MG63 (cell line): ENCODE measurements around the gene EEPD1. TPM values are rescaled to one million over a fixed set of nuclear protein-coding genes. Genes with fewer than 3 reads are reported as not detected.
"Not testable (repeated sequence)": the region's sequence is repeated elsewhere in the genome, so short reads cannot be mapped to it uniquely, and the experiment has no call there.

Source experiments
- DNase-seq: peaks from one replicate; pipeline ENCODE4 v3.0.0-alpha.2; 2020
- H3K27me3 ChIP-seq: fragments of 250-450 bp; sonication (Bioruptor Pico); 2 replicates; pipeline ENCODE4 v1.5.1; 2020; ENCODE audit warnings: mild to moderate bottlenecking, moderate library complexity
- H3K36me3 ChIP-seq: fragments of 250-450 bp; sonication (Bioruptor Pico); 2 replicates; pipeline ENCODE4 v1.5.1; 2020; ENCODE audit warnings: mild to moderate bottlenecking, moderate library complexity
- H3K4me3 ChIP-seq: fragments of 250-450 bp; sonication (Bioruptor Pico); 2 replicates; pipeline ENCODE4 v1.5.1; 2020; ENCODE audit warnings: mild to moderate bottlenecking, moderate library complexity
- H3K9me3 ChIP-seq: fragments of 250-450 bp; sonication (Bioruptor Pico); 2 replicates; pipeline ENCODE4 v1.5.1; 2020; ENCODE audit warnings: mild to moderate bottlenecking, moderate library complexity
- total RNA-seq: library from RNA; depleted of rRNA; stranded (reverse); fragments of >200 nt; shearing (Covaris generic); gene quantifications from 2 replicates; pipeline ENCODE4 v1.2.3, GENCODE V29; 2014; ENCODE audit warnings: low replicate concordance; rRNA removed

Gene EEPD1
- total RNA-seq, result 0.35 and 8.6 TPM in 2 replicates

DNA sequence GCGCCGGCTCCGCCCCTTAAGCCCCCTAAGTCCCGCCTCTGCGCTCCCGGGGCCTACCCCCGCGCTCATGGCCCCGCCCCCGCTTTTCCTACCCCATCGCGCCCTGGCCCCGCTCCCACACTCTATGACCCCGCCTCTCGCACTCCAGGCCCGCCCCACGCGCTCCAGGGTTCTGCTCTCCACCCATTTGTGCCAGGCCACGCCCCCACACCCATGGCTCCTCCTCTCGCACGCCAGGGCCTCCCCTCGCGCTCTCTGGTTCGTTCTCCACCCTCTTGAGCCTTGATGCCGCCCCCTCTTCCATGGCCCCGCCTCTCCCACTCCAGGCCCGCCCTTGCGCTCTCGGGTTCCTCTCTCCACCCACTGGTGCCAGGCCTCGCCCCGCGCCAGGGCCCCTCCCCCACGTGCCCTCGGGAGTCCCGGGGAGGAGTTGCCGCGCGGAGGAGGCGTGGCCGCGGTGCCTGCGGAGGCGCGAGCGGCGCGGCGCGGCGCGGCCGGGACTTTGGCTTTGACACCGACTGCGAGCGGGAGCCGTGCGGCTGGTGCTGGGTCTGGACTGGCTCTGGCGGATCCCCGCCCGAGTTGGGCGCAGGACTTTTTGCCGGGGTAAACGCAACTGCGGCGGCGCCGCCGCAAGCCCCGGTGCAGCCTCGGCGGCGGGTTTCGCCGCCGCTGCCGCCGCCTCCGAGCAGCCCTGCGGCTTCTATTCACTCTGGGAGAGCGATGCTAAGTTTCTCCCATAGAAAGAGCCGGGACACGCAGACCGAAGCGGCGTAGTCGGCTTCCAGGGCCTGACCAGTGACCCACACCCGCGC lies at the start of gene EEPD1:
Gene EEPD1, plus strand, starts transcription at position 499 of the 815 bp plus-strand sequence. CDS start 1,071 bp downstream, outside the sequence.
- DNase-seq, result peak; percentile 98
- H3K36me3 ChIP-seq, result no peaks in the 10 kb centered on the region
- no peaks in the 10 kb centered on the region for H3K9me3 ChIP-seq
- H3K27me3 ChIP-seq, result no peaks in the 10 kb centered on the region
- H3K4me3 ChIP-seq, result peak within 1 kb of the TSS; percentile 56

DNA sequence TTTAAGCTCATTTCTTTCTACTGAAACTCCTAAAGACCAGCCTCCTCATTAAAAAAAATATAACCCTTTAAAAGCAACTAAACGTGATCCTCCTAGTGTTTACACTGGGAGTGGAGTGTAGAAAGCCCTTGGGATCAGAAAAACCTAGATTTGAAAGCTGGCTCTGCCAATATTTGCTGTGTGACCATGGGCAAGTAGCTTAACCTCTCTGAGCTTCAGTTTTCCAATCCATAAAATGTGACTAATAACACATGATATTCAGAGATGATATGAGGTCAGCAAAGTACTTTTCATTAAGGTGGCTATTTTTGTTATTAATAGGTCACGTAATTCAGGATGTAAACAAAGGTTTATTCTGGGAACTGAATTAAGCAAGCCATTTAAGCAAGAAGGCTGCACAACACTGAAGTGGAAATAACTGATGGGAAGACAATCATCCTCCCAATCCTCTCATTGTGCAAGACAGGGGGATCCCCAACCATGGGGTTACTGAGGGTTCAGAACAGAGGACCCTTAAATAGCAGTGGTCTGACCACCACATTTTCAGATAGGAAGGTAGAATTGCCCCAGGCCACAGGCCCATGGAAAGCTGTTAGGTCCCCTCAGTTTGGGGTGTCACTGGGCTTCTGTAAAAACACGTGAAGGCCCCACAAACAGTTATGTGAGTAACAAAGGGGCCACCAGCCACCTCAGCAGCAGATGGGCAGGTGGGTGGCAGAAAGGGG lies 49.1 kb upstream of the EEPD1 start:
- Histone ChIP-seq H3K27me3 (no peaks in the 10 kb centered on the region), H3K9me3 (no peaks in the 10 kb centered on the region), H3K36me3 (no peaks in the 10 kb centered on the region), H3K4me3 (no peak overlapping the region)
- no peak for DNase-seq

DNA sequence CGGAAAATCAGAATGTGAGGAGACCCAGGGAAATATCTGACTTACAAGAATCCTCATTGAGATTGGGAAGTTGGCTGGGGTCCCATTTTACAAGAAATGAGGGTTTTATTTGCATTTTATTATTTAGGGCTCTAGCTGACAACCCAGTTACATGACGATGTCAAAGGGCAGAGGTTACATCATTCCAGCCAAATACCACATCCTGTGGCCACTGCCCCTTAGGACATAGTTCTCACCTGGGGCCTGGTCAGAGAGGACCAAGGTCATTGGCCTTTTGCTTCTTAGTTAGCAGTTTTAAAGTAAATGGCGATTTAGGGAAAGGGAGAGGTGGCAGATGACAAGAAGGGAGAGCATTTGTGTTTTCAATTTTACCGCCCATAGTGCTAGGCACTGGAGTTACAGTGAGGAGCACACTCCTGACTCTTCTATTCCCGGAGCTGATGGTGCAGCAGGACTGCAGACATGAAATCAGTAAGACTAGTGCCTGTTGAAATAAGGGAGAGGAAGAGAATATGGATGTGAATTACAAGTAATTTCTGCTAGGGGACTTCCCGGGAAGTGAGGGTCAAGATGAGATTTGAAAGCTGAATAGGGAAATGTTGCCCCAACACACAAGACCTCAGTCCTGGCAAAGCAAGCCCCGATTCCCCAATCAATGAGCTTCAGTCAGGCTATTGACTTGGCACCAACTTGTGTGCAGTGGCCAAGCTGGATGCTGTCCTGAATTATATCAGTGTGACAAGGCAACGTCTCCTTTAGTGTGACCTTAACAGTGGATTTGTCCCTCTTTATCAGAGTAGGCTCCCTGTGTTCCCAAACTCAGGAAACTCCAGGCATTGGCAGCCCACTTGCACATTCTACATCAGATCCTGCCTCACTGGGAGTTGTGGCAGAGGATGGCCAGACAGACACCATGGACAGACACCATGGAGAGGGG lies 45.8 kb upstream of the EEPD1 start:
- not testable (repeated sequence) for DNase-seq

DNA sequence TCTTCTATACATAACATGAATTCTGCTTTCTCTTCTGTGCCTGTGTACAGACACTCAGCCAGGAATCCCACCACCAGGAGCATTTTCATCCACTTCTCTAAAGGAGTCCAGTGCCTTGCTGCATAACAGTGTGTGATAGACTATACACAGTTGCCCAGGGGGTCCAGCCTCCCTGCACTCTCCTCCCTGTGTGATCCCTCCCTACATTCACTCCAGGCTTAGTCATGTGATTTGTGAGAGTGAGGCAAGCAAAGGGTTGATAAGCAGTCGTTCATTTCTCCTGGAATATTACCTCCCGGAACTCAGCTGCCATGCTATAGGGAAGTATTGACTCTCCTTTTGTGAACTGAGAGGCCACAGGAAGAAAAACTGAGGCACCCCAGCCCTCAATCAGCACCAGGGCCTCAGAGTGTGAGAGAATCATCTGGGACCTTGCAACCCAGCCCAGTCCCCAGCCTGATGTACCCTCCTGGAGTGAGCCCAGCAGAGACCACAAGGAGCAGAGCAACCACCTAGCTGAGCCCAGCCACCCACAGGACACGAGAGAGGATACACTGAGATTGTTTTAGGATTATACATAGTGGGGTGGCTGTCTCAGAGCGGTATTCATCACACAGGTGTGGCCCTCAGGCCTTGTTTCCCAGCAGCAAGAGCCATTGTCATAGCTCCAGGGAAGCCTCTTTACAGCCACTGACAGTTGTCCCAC lies 45.0 kb upstream of the EEPD1 start:
- Histone ChIP-seq H3K27me3 (no peaks in the 10 kb centered on the region), H3K4me3 (no peak overlapping the region), H3K36me3 (no peaks in the 10 kb centered on the region), H3K9me3 (no peaks in the 10 kb centered on the region)
- no peak for DNase-seq

More for the DNA sequence above, 45.8 kb upstream of the EEPD1 start:
- H3K9me3 ChIP-seq, H3K36me3 ChIP-seq, H3K4me3 ChIP-seq, H3K27me3 ChIP-seq: not testable (repeated sequence)

GRCh38 chr7:36109013-36109627 lies 43.9 kb upstream of the EEPD1 start:
- Histone ChIP-seq H3K9me3 (no peaks in the 10 kb centered on the region), H3K36me3 (no peaks in the 10 kb centered on the region), H3K4me3 (no peak overlapping the region), H3K27me3 (no peaks in the 10 kb centered on the region)
- no peak for DNase-seq

DNA sequence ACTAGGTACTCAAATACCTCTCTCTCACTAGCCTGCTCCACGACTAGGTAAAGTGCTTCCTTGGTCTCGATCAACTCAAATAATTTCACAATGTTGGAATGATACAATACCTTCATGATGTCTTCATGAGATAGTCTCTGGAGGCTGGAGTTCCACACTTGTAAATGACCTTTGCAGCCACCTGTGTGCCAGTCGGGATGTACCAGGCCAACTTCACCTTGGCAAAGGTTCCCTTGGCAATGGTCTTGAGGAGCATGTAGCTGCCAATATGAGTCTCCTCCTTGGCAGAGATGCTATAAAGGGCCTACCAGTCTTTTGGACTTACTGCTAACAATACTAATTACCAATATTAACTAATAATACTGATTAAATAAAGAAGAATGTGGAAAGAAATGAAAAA lies 42.5 kb upstream of the EEPD1 start:
- no peak overlapping the region for H3K4me3 ChIP-seq
- no peaks in the 10 kb centered on the region for H3K36me3 ChIP-seq
- H3K9me3 ChIP-seq, result no peaks in the 10 kb centered on the region
- DNase-seq, result no peak
- no peaks in the 10 kb centered on the region for H3K27me3 ChIP-seq

DNA sequence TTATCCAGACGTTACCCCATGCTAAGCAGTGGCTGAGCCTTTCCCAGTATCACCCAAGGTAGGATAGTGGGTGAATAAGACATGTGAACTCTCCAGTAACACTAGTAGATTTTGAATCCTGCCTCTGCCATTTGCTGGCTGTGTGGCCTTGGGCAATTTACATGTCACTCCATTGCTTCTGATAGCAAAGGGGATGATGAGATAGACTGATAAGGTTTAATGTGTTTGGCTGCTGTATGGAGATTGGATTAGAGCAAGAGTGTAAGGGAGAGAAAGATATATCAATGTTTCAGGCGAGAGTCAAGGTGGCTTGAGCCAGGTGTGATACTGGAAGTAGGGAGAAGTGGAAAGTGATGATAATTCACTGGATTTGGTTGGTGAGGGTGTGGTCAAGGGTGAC lies 40.1 kb upstream of the EEPD1 start:
- no peaks in the 10 kb centered on the region for H3K27me3 ChIP-seq
- H3K9me3 ChIP-seq, result no peaks in the 10 kb centered on the region
- H3K36me3 ChIP-seq, result no peaks in the 10 kb centered on the region
- no peak for DNase-seq
- H3K4me3 ChIP-seq, result no peak overlapping the region

DNA sequence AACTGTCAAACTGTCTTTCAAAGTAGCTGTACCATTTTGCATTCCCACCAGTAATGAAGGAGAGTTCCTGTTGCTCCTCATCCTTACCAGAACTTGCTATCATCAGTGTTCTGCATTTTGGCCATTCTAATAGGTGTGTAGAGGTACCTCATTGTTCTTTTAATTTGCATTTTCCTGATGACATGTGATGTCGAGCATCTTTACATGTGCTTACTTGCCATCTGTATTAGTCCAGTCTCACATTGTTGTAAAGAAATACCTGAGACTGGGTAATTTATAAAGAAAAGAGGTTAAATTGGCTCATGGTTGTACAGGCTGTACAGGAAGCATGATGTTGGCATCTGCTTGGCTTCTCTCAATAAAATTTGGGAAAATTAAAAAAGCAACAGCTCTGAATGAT lies 38.7 kb upstream of the EEPD1 start:
- H3K36me3 ChIP-seq, result no peaks in the 10 kb centered on the region
- H3K9me3 ChIP-seq, result no peaks in the 10 kb centered on the region
- no peaks in the 10 kb centered on the region for H3K27me3 ChIP-seq
- no peak overlapping the region for H3K4me3 ChIP-seq
- no peak for DNase-seq

GRCh38 chr7:36115448-36116321 lies 37.4 kb upstream of the EEPD1 start:
- DNase-seq, result peak; percentile 95
- Histone ChIP-seq H3K36me3 (no peaks in the 10 kb centered on the region), H3K27me3 (no peaks in the 10 kb centered on the region), H3K9me3 (no peaks in the 10 kb centered on the region), H3K4me3 (no peak overlapping the region)

- H3K4me3 ChIP-seq, result no peak overlapping the region
- H3K27me3 ChIP-seq, result no peaks in the 10 kb centered on the region
- no peaks in the 10 kb centered on the region for H3K36me3 ChIP-seq
- DNase-seq, result no peak
- no peaks in the 10 kb centered on the region for H3K9me3 ChIP-seq
These were observed 36.5 kb upstream of the EEPD1 start for GRCh38 chr7:36116347-36117202.

DNA sequence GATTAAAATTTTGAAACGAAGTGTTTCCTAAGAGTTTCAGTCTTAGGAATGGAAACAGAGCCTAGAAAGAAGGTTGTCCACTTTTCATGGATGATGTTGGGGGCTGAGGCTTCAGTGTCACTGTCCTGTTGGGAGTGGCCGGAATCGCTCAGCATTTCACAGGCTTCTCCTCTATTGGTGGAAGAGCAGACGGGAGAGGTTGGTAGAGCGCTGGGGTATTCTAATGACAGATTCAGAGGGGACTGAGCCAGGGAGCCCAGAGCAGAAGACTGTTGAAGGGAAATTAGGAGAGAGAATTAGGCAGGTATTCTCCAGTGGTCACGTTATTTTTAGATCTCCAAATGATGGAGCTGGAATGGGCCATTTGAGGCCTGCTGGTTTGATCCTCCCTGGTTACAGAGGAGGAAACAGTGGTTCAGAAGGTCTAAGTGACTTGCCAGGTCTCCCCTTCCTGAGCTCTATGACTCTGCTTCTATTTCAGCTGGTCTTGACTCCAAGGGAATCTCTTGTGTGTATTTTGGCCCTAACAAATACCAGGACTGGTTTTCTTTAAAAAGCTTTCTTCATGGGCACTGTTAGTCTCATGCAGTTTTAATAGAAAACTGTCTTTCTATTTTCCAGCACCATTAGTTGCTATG lies 35.7 kb upstream of the EEPD1 start:
- H3K4me3 ChIP-seq, result no peak overlapping the region
- DNase-seq, result no peak
- no peaks in the 10 kb centered on the region for H3K27me3 ChIP-seq
- H3K9me3 ChIP-seq, result 0 out of 2 replicates have a peak, but pooled peaks cover 3% of the 10 kb centered on the region
- no peaks in the 10 kb centered on the region for H3K36me3 ChIP-seq

- Histone ChIP-seq H3K4me3 (no peak overlapping the region), H3K9me3 (0 out of 2 replicates have a peak, but pooled peaks cover 3% of the 10 kb centered on the region), H3K36me3 (no peaks in the 10 kb centered on the region), H3K27me3 (no peaks in the 10 kb centered on the region)
- no peak for DNase-seq
These were observed 34.7 kb upstream of the EEPD1 start for GRCh38 chr7:36118344-36118743.

GRCh38 chr7:36119005-36119706 lies 33.9 kb upstream of the EEPD1 start:
- 0 out of 2 replicates have a peak, but pooled peaks cover 3% of the 10 kb centered on the region for H3K9me3 ChIP-seq

More at GRCh38 chr7:36119005-36119706, 33.9 kb upstream of the EEPD1 start:
- peak; percentile 49 for DNase-seq
- no peaks in the 10 kb centered on the region for H3K36me3 ChIP-seq
- no peaks in the 10 kb centered on the region for H3K27me3 ChIP-seq
- H3K4me3 ChIP-seq, result no peak overlapping the region
